Neuronal stem cell (in vitro differentiated cells): ENCODE data around the gene CCDC57.

ENCODE experiments used
- DNase-seq: peaks from one replicate; pipeline ENCODE4 v3.0.0-alpha.2; 2013; ENCODE audit warnings: low spot score
- H2AFZ ChIP-seq: one replicate; pipeline ENCODE4 v1.6.1; 2013; ENCODE audit warnings: mild to moderate bottlenecking, low read length, inconsistent platforms
- H2AK5ac ChIP-seq: 2 replicates; pipeline ENCODE4 v1.6.1; 2013; ENCODE audit warnings: low read depth, mild to moderate bottlenecking, inconsistent platforms, low read length, moderate library complexity, mixed read lengths
- H2BK120ac ChIP-seq: 2 replicates; pipeline ENCODE4 v1.6.1; 2013; ENCODE audit warnings: low read depth, mild to moderate bottlenecking, inconsistent platforms, low read length, moderate library complexity, mixed read lengths
- H2BK12ac ChIP-seq: one replicate; pipeline ENCODE4 v1.6.1; 2013; ENCODE audit warnings: low read length, inconsistent platforms
- H2BK15ac ChIP-seq: 2 replicates; pipeline ENCODE4 v1.6.1; 2013; ENCODE audit warnings: mild to moderate bottlenecking, low read length, inconsistent platforms, mixed read lengths
- H2BK5ac ChIP-seq: one replicate; pipeline ENCODE4 v1.6.1; 2013; ENCODE audit warnings: inconsistent platforms, mild to moderate bottlenecking, low read length, moderate library complexity
- H3K14ac ChIP-seq: one replicate; pipeline ENCODE4 v1.6.1; 2013; ENCODE audit warnings: low read length, inconsistent platforms
- H3K18ac ChIP-seq: 2 replicates; pipeline ENCODE4 v1.6.1; 2013; ENCODE audit warnings: low read length, inconsistent platforms
- H3K23ac ChIP-seq: 2 replicates; pipeline ENCODE4 v1.6.1; 2013; ENCODE audit warnings: low read depth, mild to moderate bottlenecking, mixed read lengths, low read length, inconsistent platforms; ENCODE audit not compliant: poor library complexity
- H3K27ac ChIP-seq: replicated peaks from 3 replicates; pipeline ENCODE4 v1.5.1; 2013; ENCODE audit warnings: low read length, inconsistent platforms
- H3K27me3 ChIP-seq, 3 experiments: 2 replicates each; pipeline ENCODE4 v1.6.1; 2013; ENCODE audit warnings: low read length in 3 of 3, mild to moderate bottlenecking in 2 of 3, inconsistent platforms in 1 of 3, low read depth in 1 of 3, mixed read lengths in 1 of 3, moderate library complexity in 1 of 3; ENCODE audit not compliant: control insufficient read depth in 3 of 3, insufficient read depth in 3 of 3
- H3K36me3 ChIP-seq, 2 donors: replicated peaks in 1 of 2; 2 replicates each; pipeline ENCODE4 v1.6.1; 2013; ENCODE audit warnings: low read length in 2 of 2; ENCODE audit not compliant: control insufficient read depth in 2 of 2, insufficient read depth in 2 of 2
- H3K4ac ChIP-seq: 2 replicates; pipeline ENCODE4 v1.6.1; 2013; ENCODE audit warnings: inconsistent platforms, mild to moderate bottlenecking, low read length, moderate library complexity
- H3K4me1 ChIP-seq, 2 donors: 1 replicate in 1 of 2; 2 replicates in 1 of 2; pipeline ENCODE4 v1.6.1; 2013; ENCODE audit warnings: low read length in 2 of 2, low read depth in 1 of 2; ENCODE audit not compliant: control insufficient read depth in 2 of 2, insufficient read depth in 1 of 2
- H3K4me2 ChIP-seq: one replicate; pipeline ENCODE4 v1.6.1; 2013; ENCODE audit warnings: mild to moderate bottlenecking, low read length, inconsistent platforms; ENCODE audit not compliant: insufficient read depth, poor library complexity, severe bottlenecking
- H3K4me3 ChIP-seq, 2 donors: 2 replicates each; pipeline ENCODE4 v1.5.1; 2013; ENCODE audit warnings: low read length in 2 of 2, mild to moderate bottlenecking in 2 of 2, inconsistent platforms in 1 of 2, moderate library complexity in 1 of 2
- H3K79me1 ChIP-seq: one replicate; pipeline ENCODE4 v1.6.1; 2013; ENCODE audit warnings: low read depth, mild to moderate bottlenecking, inconsistent platforms, low read length, moderate library complexity
- H3K9ac ChIP-seq: one replicate; pipeline ENCODE4 v1.6.1; 2013; ENCODE audit warnings: mild to moderate bottlenecking, low read depth, low read length, inconsistent platforms; ENCODE audit not compliant: poor library complexity
- H3K9me3 ChIP-seq, 2 donors: replicated peaks in 1 of 2; 2 replicates each; pipeline versions ENCODE3 to v1.6.1; 2013; ENCODE audit warnings: low read length in 2 of 2, mild to moderate bottlenecking in 2 of 2, inconsistent platforms in 1 of 2, low read depth in 1 of 2, mixed read lengths in 1 of 2, moderate library complexity in 1 of 2; ENCODE audit not compliant: control insufficient read depth in 2 of 2, insufficient read depth in 1 of 2
- H4K8ac ChIP-seq: one replicate; pipeline ENCODE4 v1.6.1; 2013; ENCODE audit warnings: low read depth, mild to moderate bottlenecking, inconsistent platforms, low read length, moderate library complexity
- H4K91ac ChIP-seq: one replicate; pipeline ENCODE4 v1.6.1; 2013; ENCODE audit warnings: low read length, low read depth, mild to moderate bottlenecking, inconsistent platforms; ENCODE audit not compliant: poor library complexity
- WGBS, 2 donors: extraction: QIAGEN DNeasy Blood & Tissue Kit; methylation state at CpG; one replicate each; pipeline ENCODE4 v1.1.7; 2013; ENCODE audit warnings: missing lambda C conversion rate in 2 of 2, mixed read lengths in 1 of 2; ENCODE audit not compliant: insufficient read length in 2 of 2, insufficient replicate concordance in 1 of 2; ENCODE audit errors: extremely low coverage in 2 of 2; 5-methylcytosine and 5-hydroxymethylcytosine counted together

CCDC57 gene

GRCh38 chr17:82184761-82185160 lies 27.9 kb downstream of the CCDC57 start:
- Histone ChIP-seq H2BK15ac (no peak overlapping the region), H3K4me3 (no peak overlapping the region), H3K4me1 (no peaks in the 10 kb centered on the region), H2BK120ac (no peak overlapping the region), H2BK12ac (no peak overlapping the region), H3K18ac (no peak overlapping the region), H3K4me2 (no peak overlapping the region), H3K9ac (no peak overlapping the region), H2BK5ac (no peak overlapping the region), H3K36me3 (peaks cover 17 to 63% of the 10 kb centered on the region in 2 donors), H2AK5ac (no peak overlapping the region), H4K8ac (no peak overlapping the region), H4K91ac (no peak overlapping the region), H3K14ac (no peak overlapping the region), H3K9me3 (peaks cover 0 to 2% of the 10 kb centered on the region in 2 donors), H3K27ac (no peak overlapping the region), H2AFZ (no peak overlapping the region), H3K23ac (no peak overlapping the region), H3K4ac (no peak overlapping the region), H3K27me3 (no peaks in the 10 kb centered on the region), H3K79me1 (no peaks in the 10 kb centered on the region)
- WGBS, 2 donors: no CpG with 5 or more reads among the region's 5 CpGs
- no peak for DNase-seq

GRCh38 chr17:82180776-82181528 lies 31.7 kb downstream of the CCDC57 start:
- Histone ChIP-seq H3K4ac (no peak overlapping the region), H3K18ac (no peak overlapping the region), H3K4me1 (no peaks in the 10 kb centered on the region), H4K91ac (no peak overlapping the region), H2AK5ac (no peak overlapping the region), H2BK5ac (no peak overlapping the region), H3K4me2 (no peak overlapping the region), H3K27me3 (no peaks in the 10 kb centered on the region), H3K14ac (no peak overlapping the region), H3K36me3 (peaks cover 21 to 73% of the 10 kb centered on the region in 2 donors), H4K8ac (no peak overlapping the region), H3K79me1 (no peaks in the 10 kb centered on the region), H3K9me3 (no peaks in the 10 kb centered on the region), H2BK120ac (no peak overlapping the region), H3K9ac (no peak overlapping the region), H3K4me3 (no peak overlapping the region), H2BK15ac (no peak overlapping the region), H2AFZ (no peak overlapping the region), H2BK12ac (no peak overlapping the region), H3K23ac (no peak overlapping the region), H3K27ac (no peak overlapping the region)
- no peak for DNase-seq
- WGBS, 2 donors: no CpG with 5 or more reads among the region's 31 CpGs

- H3K4me3 ChIP-seq: no peak overlapping the region
- no peak for DNase-seq
- no peak overlapping the region for H3K4ac ChIP-seq
- no peak overlapping the region for H4K8ac ChIP-seq
- H3K27me3 ChIP-seq: no peaks in the 10 kb centered on the region
- H3K14ac ChIP-seq: no peak overlapping the region
- H2AK5ac ChIP-seq: no peak overlapping the region
- H3K4me2 ChIP-seq: no peak overlapping the region
- H4K91ac ChIP-seq: no peak overlapping the region
- no CpG with 5 or more reads among the region's 10 CpGs for WGBS, 2 donors
- no peak overlapping the region for H3K27ac ChIP-seq
- no peaks in the 10 kb centered on the region for H3K9me3 ChIP-seq
- no peaks in the 10 kb centered on the region for H3K79me1 ChIP-seq
- peak overlapping the region; percentile 13 for H2BK5ac ChIP-seq
- H3K4me1 ChIP-seq: peaks cover 0 to 2% of the 10 kb centered on the region in 2 donors
- H3K18ac ChIP-seq: no peak overlapping the region
- no peak overlapping the region for H2BK120ac ChIP-seq
- peak overlapping the region; percentile 22 for H3K23ac ChIP-seq
- H3K36me3 ChIP-seq: peaks cover 21 to 74% of the 10 kb centered on the region in 2 donors
- H2BK12ac ChIP-seq: no peak overlapping the region
- no peak overlapping the region for H2AFZ ChIP-seq
- no peak overlapping the region for H3K9ac ChIP-seq
- H2BK15ac ChIP-seq: no peak overlapping the region
Observed at GRCh38 chr17:82179946-82180475, 32.6 kb downstream of the CCDC57 start.

GRCh38 chr17:82179412-82179811 lies 33.2 kb downstream of the CCDC57 start:
- H3K14ac ChIP-seq: no peak overlapping the region
- no peak overlapping the region for H3K23ac ChIP-seq
- peak overlapping the region; percentile 13 for H2BK5ac ChIP-seq
- H3K36me3 ChIP-seq: peaks cover 16 to 72% of the 10 kb centered on the region in 2 donors
- H3K4me1 ChIP-seq: peaks cover 0 to 5% of the 10 kb centered on the region in 2 donors
- no peak overlapping the region for H2BK120ac ChIP-seq
- H3K4ac ChIP-seq: no peak overlapping the region
- no peaks in the 10 kb centered on the region for H3K9me3 ChIP-seq
- H3K27me3 ChIP-seq: no peaks in the 10 kb centered on the region
- no peak overlapping the region for H2AK5ac ChIP-seq
- H3K9ac ChIP-seq: no peak overlapping the region
- H2BK15ac ChIP-seq: no peak overlapping the region
- no peak overlapping the region for H3K18ac ChIP-seq
- H3K79me1 ChIP-seq: no peaks in the 10 kb centered on the region
- H2BK12ac ChIP-seq: no peak overlapping the region
- no peak overlapping the region for H2AFZ ChIP-seq
- H3K4me2 ChIP-seq: no peak overlapping the region
- no peak overlapping the region for H4K91ac ChIP-seq
- no CpG with 5 or more reads among the region's 13 CpGs for WGBS, 2 donors
- no peak overlapping the region for H4K8ac ChIP-seq
- no peak overlapping the region for H3K27ac ChIP-seq
- no peak overlapping the region for H3K4me3 ChIP-seq
- no peak for DNase-seq
